Gastrocnemius medialis (tissue), 4 donors: ENCODE data around the gene PARP12.

Source experiments
- CTCF ChIP-seq, 5 experiments: fragments of 450-650 bp in 3 of 5; fragments of 200-600 bp in 2 of 5; sonication (generic) in 2 of 5; IDR thresholded peaks in 4 of 5; conservative IDR thresholded peaks in 1 of 5; 1 replicate in 4 of 5; 2 replicates in 1 of 5; pipeline ENCODE4 v1.5.1; 2016 to 2019; ENCODE audit warnings: antibody characterized with exemption in 5 of 5, mild to moderate bottlenecking in 3 of 5, moderate library complexity in 3 of 5
- POLR2A ChIP-seq, 2 donors: fragments of 450-650 bp; IDR thresholded peaks; one replicate each; pipeline ENCODE4 v1.6.1; 2017; ENCODE audit warnings: antibody characterized with exemption in 2 of 2, mild to moderate bottlenecking in 2 of 2, moderate library complexity in 2 of 2

- TF ChIP-seq CTCF (IDR thresholded peaks at IDR 0.05 in 4 of 5, conservative IDR thresholded peaks at IDR 0.05 in 1 of 5) (no peak), POLR2A (IDR thresholded peaks at IDR 0.05) (no peak)
Observed at GRCh38 chr7:139991269-139991666, 71.5 kb downstream of the PARP12 start.
